HG03565 (cell line): ENCODE measurements around the gene TRMT13.
"Not testable (repeated sequence)": the region's sequence is repeated elsewhere in the genome, so short reads cannot be mapped to it uniquely, and the experiment has no call there.

Experiments used
- ATAC-seq: cut with Tn5 transposase; IDR thresholded peaks from one replicate; pipeline ENCODE4 v1.9.1; 2021; ENCODE audit warnings: mild to moderate bottlenecking, moderate library complexity; ENCODE audit not compliant: unreplicated experiment

The TRMT13 gene

GRCh38 chr1:100162881-100163280 is 29.9 kb downstream of the TRMT13 start:
- ATAC-seq, result no peak

DNA sequence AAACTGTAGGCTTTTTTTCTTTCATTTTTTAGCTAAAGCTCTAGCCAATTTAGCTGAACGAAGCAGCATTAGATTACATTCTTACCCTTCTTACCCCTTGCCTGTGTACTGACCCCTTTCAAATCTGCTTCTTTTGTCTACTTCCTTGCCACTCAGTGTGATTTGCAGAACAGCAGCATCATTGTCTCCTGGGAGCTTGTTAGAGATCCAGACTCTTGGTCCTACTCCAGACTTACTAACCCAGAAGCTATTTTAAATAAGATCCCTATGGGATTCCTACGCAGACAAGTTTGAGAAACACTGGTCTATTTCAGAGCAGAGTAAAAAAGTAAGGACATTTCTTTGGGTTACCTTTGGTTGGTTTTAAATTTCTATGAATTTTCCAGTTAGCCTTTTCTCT is 31.3 kb downstream of the TRMT13 start:
- ATAC-seq, result no peak

DNA sequence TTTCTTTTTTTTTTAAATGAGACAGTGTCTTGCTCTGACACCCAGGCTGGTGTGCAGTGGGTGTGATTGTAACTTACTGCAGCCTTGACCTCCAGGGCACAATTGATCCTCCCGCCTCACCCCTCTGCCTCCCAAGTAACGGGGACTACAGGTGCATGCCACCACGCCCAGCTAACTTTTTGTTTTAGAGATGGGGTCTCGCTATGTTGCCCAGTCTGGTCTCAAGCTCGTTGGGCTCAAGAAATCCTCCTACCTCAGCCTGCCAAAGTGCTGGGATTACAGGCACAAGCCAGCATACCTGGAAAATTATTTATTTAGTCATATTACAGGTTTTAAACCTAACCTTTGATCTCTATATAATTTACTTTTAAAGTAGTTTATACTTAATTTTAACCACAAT is 31.7 kb downstream of the TRMT13 start:
- no peak for ATAC-seq

DNA sequence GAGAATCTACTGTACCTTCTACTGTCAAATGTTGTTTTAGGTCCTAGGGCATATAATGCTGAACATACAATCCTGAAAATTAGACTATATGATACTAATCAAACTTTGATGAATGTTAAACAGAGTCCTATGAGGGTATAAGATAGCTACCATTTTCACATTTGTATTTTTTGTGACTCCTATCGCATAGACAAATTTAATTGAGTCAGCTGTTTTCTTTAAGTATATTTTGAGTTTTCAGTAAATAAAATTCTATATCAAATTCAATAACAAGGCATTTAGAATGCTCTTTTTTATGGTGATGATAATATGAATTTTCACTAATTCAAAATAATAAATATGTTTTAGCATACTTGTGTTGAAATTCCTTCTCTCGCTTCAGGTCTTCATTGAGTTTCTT is 35.1 kb downstream of the TRMT13 start:
- ATAC-seq, result no peak

DNA sequence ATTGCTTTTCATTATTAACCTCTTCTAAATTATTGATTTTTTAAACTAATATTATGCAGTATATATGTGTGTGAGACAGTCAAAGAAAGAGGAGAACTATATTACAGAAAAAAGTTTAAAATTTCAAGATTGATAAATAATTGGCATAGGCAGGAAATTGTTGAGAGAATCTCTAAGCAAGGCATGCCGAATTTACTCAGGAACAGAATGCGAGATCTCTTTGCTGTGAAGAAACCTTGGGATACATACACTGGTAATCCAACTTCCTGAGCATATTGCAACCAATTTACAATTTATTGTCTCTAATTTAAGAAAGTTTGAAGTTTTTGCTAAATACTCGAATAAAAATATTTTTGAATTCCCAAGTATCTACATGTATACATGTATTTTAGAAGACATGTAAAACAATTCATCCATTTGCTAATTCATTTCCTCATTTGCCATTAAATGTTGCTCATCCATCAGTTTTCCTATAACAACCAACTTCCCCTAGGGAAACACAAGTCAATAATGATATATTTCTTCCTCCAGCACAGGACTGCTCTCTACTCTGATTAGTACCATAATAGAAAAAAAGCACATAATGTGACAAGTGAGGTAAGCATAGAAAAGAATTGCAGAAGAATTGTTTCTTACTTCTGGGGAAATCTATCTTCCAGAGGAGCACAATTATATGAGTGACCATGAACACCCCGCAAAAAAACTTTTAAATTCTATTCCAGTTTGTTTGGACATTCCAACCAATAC is 44.5 kb downstream of the TRMT13 start:
- ATAC-seq, result no peak

DNA sequence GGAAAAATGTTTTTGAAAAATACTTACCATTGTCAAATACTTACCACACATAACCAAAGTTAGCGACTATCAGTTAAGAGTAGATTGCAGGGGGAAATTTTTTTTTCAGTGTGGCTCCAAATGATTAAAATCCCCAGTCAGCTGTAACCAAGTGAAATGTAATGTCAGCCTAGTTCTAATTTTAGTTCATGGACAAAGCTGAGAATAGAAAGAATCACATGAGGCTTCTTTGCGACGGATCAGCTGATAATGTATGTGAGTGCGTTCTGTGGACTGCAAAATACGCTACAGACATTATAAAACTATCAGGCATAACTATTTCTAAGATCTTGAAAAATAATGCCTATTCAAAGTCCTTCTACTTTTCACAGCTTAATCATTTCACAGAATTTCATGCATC is 45.1 kb downstream of the TRMT13 start, which contains the start of gene LRRC39:
LRRC39 (minus strand) TSS at position 166 of the 400 bp plus-strand sequence. CDS start 9,740 bp downstream, outside the sequence.
- no peak for ATAC-seq

DNA sequence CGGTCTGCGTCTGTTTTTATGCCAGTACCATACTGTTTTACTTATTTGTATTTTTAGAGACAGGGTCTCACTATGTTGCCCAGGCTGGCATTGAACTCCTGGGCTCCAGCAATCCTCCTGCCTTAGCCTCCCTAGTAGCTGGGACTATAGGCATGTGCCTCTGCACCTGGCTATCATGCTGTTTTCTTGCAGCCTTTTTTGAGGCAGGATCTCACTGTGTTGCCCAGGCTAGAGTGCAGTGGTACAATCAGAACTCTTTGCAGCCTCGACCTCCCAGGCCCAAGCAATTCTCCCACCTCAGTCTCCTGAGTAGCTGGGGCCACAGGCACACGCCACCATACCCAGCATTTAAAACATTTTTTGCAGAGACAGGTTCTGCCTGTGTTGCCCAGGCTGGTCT is 50.4 kb downstream of the TRMT13 start:
- no peak for ATAC-seq

- peak; percentile 90 for ATAC-seq
Measured at GRCh38 chr1:100184536-100184935, 51.6 kb downstream of the TRMT13 start.

DNA sequence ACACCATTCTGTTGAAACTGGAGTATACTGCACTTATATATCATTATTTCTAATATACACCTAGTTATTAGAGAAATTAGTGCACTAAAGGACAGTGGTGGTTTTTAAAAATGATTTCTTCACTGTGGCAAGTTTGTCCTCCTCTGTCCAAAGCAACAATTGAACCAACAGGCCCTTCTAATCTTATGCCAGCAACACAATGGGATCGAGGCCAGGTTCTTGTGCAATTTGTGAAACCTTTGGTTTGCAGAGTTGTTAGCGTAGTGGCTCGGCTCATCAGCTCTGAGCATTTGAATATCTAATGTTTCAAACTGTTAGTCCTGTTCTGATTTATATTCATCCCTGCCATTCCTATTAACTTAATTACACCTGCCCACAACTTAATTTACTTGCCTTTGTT is 54.9 kb downstream of the TRMT13 start:
- ATAC-seq, result no peak

- ATAC-seq, result no peak
Measured at GRCh38 chr1:100188617-100189016, 55.7 kb downstream of the TRMT13 start.

- no peak for ATAC-seq
Measured at GRCh38 chr1:100198596-100198995, 65.6 kb downstream of the TRMT13 start.

GRCh38 chr1:100200060-100200459 is 67.1 kb downstream of the TRMT13 start:
- not testable (repeated sequence) for ATAC-seq
